Measurements from ENCODE around the gene PDIA4. TPM values are rescaled to one million over a fixed set of nuclear protein-coding genes. Genes with fewer than 3 reads are reported as not detected.
"Not testable (repeated sequence)": the region's sequence is repeated elsewhere in the genome, so short reads cannot be mapped to it uniquely, and the experiment has no call there.

PDIA4 gene, protein sequence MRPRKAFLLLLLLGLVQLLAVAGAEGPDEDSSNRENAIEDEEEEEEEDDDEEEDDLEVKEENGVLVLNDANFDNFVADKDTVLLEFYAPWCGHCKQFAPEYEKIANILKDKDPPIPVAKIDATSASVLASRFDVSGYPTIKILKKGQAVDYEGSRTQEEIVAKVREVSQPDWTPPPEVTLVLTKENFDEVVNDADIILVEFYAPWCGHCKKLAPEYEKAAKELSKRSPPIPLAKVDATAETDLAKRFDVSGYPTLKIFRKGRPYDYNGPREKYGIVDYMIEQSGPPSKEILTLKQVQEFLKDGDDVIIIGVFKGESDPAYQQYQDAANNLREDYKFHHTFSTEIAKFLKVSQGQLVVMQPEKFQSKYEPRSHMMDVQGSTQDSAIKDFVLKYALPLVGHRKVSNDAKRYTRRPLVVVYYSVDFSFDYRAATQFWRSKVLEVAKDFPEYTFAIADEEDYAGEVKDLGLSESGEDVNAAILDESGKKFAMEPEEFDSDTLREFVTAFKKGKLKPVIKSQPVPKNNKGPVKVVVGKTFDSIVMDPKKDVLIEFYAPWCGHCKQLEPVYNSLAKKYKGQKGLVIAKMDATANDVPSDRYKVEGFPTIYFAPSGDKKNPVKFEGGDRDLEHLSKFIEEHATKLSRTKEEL
- total RNA-seq (2014; rRNA removed; shearing (Covaris generic)) = 159 and 183 TPM in 2 replicates
- polyA plus RNA-seq (2015; cell fraction: cytosol; rRNA removed) = 232 TPM in 2 replicates
- 456 and 488 TPM in 2 replicates for polyA plus RNA-seq (2015; cell fraction: nucleus; rRNA removed)

DNA sequence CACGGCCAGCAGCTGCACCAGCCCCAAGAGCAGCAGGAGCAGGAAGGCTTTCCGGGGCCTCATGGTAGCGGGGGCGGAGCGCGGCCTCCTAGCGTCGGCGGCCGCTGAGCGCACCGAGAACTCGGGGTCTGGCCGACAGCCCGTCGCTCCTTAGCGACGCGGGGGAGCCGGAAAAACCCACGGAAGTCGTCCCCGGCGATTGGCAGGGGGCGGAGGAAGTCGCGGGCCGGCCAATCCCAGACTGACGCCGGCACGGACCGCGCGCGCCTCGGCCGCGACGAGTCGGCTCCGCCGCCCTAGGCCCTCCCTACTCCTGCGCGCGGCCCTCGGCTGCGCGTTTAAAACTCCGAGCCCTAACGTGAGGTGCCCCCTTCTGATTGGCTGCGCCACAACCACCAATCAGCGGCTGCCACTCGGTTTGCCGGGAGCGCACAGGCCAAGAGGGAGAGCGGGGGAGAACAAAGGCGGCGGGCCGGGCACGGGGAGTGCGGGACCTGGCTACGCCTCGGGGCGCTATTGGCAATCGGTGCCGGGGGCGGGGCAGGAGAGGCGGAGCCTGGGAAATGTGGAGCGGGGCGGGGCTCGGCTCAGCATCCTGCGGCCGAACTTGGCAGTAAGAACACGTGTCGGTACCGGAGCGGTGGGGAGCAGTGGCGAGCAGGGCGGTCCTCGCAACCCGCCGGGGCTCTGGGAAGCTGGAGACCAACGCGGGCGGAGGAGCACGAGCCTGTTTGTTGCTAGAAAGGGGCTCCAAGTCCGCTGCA is at the start of gene PDIA4:
Gene PDIA4, minus strand, starts transcription at position 160 of the 764 bp plus-strand sequence. Its CDS starts 97 bp downstream, at position 63.
- DNase-seq (ENCODE audit: low read depth) = peak; percentile 99

DNA sequence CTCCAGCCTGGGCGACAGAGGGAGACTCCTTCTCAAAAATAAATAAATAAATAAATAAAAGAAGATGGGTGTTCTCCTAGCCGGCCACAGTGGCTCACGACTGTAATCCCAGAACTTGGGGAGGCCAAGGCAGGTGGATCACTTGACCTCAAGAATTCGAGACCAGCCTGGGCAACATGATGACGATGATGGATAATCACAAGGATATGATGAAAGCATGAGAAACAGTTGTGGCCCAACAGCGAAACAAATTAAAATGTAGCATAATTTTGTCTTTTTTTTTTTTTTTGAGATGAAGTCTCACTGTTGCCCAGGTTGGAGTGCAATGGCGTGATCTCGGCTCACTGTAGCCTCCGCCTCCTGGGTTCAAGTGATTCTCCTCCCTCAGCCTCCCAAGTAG is 49.3 kb upstream of the PDIA4 start:
- DNase-seq (ENCODE audit: low read depth) = no peak

DNA sequence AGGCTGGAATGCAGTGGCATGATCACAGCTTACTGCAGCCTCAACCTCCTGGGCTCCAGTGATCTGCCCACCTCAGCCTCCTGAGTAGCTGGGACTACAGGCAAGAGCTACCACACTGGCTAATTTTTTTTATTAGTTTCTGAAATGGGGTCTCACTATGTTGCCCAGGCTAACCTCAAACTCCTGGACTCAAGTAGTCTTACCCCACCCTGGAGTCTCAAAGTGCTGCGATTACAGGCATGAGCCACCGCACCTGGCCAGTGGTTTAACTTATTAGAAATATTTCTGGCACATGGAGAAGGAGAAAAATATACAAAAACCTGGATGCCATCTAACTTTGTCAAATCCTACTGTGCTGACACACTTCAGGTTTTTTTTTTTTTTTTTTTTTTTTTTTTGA is 47.0 kb upstream of the PDIA4 start:
- no peak for DNase-seq (ENCODE audit: low read depth)

DNA sequence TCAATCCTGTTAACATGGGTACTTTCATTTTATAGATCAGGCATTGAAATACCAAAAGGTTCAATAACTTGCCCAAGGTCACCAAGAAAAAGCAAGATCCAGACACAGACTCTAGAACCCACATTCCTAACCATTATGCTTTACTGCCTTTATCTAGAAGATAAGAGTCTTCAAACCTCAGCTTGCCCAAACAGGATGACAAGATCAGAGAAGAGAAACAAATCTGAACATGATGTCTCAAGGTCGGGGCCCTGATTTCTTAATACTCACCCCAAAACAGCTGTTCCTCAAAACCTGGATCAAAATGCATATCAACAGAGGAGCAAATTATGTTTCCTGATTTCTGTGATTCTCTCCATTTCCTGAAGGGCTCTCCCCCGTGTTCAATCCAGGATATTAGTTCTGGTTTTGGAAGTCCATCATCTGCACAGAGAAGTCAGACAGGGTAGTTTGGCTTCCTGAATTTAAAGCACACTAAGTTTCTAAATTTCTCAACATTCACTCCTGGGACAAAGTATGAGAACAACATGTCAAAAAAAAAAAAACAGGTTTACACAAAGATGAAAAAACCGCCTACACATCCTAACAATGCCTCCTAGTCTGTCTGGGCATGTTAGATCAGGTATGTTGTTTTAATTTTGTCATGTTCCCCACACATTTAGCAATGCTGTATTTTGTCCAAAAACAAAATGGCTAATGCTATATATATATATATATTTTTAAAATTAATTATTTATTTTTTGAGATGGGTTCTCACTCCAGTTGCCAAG is 46.0 kb upstream of the PDIA4 start:
- no peak for DNase-seq (ENCODE audit: low read depth)

DNA sequence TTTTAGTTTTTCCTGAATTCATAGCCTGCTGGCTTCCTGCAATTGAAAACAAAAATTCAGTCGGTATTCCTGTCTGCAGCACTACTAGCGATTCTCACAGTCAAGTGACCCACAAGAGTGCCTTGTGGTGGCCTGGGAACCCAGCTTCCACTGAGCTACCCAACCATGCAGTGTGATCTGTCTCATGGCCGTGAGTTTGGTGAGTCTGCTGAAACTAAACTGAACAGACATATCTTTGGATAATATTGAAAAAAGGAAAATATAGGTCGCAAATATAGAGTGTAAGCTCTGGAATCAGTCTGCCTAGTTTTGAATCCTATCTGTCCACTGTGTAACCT is 44.1 kb upstream of the PDIA4 start:
- DNase-seq (ENCODE audit: low read depth) = no peak

DNA sequence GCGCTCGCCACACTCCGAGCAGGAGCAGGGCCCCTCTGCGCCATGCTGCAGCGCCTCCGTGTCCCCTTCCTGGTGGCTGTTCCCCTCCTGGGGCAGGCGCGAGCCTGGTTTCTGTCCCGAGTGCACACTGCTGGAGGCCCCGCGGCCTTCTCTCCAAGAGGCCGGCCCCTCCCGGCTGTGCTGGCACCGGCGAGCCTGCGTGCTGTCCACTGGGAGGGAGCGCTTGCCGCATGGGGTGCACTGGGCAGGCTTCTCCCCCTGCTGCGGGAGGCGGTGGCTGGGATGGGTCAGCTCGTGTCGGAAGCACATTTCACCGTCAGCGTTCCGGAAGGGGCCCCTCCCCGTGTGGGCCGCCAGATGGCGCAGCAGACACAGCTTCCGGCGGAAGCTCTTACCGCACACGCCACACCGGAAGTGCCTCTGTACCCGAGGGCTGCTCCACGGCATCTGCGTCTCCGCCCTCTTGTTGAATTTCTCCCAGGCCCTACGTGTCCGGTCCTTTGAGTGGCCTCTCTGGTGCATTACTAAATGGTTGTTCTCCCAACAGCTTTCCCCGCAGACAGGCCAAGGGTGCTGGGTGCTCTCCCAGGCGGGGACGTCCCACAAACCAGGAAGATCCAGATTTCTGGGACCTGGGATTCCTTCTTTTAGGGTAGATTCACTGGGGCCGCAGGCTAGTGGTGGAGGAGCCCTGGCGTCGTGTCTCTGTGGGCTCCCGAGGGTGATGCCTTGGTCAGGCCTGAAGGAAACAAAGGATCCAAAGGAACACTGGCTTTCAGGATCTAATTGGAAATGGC is 43.5 kb upstream of the PDIA4 start:
- DNase-seq (ENCODE audit: low read depth) = no peak

DNA sequence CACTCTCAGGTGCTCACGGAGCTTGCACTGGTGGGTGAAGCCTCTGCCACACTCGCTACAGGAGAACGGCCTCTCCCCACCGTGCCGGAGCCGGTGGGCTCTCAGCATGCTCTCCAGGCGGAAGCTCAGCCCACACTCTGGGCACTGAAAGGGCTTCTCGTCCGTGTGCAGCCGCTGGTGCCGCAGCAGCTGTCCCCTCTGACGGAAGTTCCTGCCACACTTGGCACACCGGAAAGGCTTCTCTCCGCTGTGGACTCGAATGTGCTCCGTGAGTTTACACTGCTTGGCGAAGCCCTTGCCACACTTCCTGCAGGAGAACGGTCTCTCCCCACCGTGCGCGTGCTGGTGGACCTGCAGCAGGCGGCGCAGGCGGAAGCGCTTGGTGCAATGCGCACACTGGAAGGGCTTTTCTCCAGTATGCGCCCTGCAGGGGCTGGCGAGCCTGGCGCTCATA is 42.9 kb upstream of the PDIA4 start:
- DNase-seq (ENCODE audit: low read depth) = no peak

DNA sequence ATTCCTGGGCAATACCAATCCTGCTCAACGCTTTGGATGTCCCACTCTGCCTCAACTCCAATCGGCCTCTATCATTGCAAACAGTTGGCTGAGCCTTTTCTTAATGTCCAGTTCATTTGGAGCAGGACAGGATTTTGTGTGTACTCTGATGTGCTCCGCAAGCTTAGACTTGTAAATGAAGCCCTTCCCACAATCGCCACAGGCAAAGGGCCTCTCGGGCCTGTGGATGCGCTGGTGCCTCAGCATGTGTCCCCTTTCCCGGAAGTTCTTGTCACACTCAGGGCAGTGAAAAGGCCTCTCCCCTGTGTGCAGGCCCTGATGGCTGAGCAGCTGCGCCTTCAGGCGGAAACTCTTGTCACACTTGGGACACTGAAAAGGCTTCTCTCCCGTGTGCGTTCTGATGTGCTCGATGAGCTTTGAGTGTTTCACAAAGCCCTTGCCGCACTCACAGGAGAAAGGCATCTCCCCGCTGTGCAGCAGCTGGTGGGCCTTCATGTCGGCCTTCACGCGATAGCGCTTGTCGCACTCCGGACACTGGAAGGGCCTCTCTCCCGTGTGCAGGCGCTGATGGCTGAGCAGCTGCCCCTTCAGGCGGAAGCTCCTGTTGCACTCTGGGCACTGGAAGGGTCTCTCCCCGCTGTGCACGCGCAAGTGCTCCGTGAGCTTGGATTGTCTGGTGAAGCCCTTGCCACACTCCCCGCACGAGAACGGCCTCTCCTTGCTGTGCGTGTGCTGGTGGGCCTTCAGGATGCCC is 42.2 kb upstream of the PDIA4 start:
- no peak for DNase-seq (ENCODE audit: low read depth)

DNA sequence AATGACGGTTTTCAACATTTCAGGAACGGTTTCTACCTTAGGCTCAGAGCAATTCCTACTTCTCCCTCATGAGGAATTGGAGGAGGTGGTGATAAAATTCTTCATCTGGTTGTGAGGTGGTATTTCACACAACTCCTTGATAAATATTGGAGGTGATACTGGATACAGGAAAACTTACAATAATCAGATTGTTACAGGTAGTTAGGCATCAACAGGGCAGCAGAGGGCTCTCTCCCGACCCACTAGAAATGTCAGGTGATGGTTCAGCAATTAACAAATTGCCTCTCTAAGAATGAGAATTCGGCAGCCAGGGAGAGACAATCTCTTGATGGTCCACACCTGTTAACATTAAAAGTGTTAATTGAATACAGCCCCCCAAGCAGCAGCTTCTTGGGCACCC is 39.6 kb upstream of the PDIA4 start:
- no peak for DNase-seq (ENCODE audit: low read depth)

DNA sequence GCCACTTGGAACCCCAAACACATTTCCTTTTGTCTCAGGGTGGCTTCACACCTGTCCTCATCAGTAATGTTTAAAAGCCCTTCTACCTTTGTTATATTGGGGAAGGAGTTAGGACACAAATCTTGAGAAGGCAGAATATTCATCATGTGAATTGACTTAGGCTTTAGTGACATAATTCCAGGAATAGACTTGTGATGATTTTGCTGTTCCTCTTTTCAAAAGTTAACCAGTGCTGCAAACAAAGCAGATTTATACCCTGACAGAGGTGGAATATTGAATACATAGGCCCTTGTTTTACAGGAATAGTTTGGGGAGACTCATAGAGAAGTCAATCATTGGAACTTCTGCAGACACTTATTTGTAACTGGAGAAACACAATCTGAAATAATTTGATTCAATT is 35.2 kb upstream of the PDIA4 start:
- no peak for DNase-seq (ENCODE audit: low read depth)

DNA sequence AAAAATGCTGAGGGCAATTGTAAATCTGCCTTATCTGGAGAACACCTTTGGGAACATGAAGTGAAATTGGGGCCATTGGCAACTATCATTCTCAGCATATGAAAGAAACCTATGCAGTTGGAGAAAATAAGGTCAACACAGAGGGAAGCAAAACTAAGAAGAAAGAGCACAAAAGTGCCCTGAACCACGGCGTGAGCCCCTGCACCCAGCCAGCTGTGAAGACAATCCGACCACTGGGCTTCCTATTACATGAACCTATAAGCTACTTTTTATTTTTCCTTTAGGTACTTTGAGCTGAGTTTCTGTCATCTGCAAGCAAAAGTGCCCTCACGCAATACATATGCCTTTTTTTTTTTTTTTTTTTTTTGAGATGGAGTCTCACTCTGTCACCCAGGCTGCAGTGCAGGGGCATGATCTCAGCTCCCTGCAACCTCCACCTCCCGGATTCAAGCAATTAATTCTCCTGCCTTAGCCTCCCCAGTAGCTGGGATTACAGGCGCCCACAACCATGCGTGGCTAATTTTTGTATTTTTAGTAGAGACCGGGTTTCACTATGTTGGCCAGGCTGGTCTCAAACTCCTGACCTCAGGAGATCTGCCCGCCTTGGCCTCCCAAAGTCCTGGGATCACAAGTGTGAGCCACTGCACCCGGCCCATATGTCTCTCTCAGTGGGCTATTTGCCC is 34.1 kb upstream of the PDIA4 start:
- not testable (repeated sequence) for DNase-seq (ENCODE audit: low read depth)

DNA sequence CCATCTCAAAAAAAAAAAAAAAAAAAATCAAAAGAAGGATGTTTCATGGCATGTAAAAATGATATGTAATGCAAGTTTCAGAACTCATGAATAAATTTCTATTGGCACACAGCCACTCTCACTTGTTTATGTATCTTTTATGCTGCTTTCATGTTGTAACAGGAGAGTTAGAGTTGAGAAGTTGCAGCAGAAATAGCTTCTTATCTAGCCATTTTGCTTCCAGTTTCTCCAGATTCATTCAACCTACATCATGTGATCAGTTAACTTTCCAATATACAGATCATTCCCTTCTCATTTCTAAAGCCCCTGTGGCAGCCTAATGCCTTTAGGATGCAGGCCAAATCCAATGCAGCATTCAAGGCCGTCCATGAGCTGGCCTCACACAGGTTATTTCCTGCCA is 31.9 kb upstream of the PDIA4 start:
- DNase-seq (ENCODE audit: low read depth) = no peak

DNA sequence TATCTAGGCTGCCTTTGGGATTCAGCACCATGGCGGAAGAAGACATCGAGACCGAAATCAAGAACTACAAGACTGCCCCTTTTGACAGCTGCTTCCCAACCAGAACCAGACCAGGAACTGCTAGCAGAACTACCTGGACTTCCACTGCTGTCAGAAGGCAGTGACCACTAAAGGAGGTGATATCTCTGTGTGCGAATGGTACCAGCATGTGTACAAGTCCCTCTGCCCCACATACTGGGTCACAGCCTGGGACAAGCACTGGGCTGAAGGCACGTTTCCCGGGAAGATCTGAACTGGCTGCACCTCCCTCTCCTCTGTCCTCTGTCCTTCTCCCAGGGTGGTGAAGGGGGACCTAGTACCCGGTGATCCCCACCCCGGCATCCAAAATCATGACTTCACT is 25.6 kb upstream of the PDIA4 start:
- DNase-seq (ENCODE audit: low read depth) = no peak

DNA sequence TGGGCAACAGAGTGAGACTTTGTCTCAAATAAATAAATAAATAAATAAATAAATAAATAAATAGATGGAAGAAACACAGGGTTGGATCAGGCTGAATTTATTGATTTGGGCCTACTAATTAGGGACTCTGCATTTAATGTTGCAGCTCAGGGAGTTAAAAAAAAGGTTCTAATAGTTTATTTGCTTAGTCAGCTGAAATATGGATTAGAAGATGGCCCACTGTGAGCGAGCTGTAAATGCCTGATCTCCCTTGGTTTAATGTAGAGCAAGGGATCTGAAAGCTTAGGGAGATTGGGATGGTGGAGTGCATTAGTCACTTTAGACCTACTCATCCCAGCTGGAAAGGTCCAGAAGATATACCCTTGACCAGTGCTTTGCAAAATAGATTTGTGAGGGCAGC is 25.1 kb upstream of the PDIA4 start:
- no peak for DNase-seq (ENCODE audit: low read depth)

DNA sequence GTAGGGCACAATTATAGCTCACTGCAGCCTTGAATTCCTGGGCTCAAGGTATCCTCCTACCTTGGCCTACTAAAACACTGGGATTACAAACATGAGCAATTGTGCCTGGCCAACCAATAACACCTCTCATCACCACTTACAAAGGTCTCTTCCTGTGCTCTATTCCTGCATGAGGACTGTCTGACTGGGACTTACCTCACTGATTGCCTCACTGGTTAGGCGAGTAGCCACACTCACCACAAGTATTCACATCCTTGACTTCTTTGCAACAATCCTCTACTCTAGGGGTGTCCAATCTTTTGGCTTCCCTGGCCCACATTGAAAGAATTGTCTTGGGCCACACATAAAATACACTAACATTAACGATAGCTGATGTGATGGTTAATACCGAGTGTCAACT is 22.6 kb upstream of the PDIA4 start:
- DNase-seq (ENCODE audit: low read depth) = peak; percentile 28

DNA sequence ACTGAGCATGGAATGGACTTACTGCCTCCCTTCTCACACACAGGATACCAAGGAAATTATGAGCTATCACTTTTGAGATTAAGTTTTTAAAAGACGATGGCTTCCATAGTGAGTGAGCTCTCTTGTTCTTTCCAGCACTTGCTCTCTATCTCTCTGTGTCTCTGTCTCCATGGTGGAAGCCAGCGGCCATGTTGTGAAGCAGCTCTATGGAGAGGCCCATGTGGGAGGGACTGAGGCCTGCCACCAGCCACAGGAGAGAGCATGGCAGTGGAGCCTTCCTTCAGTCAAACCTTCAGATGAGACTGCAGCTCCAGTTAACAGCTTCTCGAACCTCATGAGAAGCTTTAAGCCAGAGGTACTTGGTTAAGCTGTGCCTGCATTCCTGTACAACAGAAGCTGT is 20.5 kb upstream of the PDIA4 start:
- no peak for DNase-seq (ENCODE audit: low read depth)

DNA sequence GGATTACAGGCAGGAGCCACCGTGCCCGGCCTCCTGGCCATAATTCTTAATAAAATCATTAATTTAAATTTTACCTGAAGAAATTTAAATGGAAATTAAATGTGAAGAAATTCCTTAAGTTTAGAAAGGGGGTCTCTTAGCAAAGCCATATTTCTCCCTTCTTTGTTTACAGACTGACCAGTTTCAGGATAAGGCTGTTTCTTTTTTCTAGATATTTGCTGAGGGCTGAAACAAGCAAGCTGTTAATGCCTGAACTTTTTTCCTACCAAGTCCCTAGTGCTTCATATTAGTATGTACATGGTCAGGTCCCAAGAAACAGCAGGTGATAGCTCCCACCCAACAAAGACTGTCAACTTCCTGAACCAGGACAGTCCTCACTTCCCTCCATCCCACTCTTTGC is 18.1 kb upstream of the PDIA4 start:
- no peak for DNase-seq (ENCODE audit: low read depth)

DNA sequence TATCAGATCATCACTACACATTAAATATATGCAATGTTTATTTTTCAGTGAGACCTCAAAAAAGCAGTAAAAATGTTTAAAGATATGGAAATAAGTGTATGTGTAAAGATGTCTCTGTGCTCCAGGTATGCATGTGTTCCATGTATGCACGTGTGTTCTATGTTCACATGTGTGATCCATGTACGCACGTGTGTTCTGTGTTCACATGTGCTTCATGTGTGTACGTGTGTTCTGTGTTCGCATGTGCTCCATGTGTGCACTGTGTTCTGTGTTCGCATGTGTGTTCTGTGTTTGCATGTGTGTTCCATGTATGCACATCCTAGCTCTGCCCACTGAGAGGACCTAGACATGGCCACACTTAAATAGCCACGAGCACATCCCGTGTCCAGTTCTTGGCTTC is 15.6 kb upstream of the PDIA4 start:
- no peak for DNase-seq (ENCODE audit: low read depth)

DNA sequence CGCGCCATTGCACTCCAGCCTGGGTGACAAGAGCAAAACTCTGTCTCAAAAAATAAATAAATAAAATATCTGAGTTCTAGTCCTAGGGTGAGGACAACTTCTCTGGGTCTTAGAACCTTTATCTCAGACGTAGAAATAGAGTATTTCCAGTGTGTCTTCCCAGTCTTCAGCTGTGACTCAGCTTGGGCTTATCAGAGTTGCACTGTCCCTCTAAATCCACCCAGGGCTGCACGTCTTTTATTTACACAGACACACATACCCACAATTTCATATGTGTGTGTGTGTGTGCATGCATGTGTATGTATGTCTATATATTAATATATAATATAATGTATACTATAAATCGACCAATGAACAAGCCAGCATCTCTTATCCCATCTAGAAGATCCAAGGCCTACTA is 13.0 kb upstream of the PDIA4 start:
- DNase-seq (ENCODE audit: low read depth) = no peak
